Calu3 (cell line): Measurements from ENCODE around the gene SLCO4A1. TPM values are rescaled to one million over a fixed set of nuclear protein-coding genes. Genes with fewer than 3 reads are reported as not detected.

ENCODE experiments used
- BruUV-seq: library from RNA; stranded (reverse); fragments of 400-500 nt; replicated peaks from 2 replicates; lab custom pipeline; 2021; lab: Mats Ljungman, UMichigan
- CTCF ChIA-PET: fragments of 300-600 bp; sonication (Branson Sonifier 250); formaldehyde crosslinking; loops from one replicate; lab custom pipeline; 2022; ENCODE audit warnings: antibody characterized with exemption; lab: Charles Lee
- DNase-seq: peaks from one replicate; pipeline ENCODE4 v3.0.0; 2022
- H3K27ac Mint-ChIP-seq: one replicate; pipeline ENCODE4 v1.8.0; 2022; ENCODE audit warnings: mixed read lengths; ENCODE audit not compliant: unreplicated experiment
- H3K27me3 Mint-ChIP-seq: one replicate; pipeline ENCODE4 v1.8.0; 2022; ENCODE audit warnings: mixed read lengths; ENCODE audit not compliant: unreplicated experiment
- H3K36me3 Mint-ChIP-seq: one replicate; pipeline ENCODE4 v1.8.0; 2022; ENCODE audit warnings: mild to moderate bottlenecking, moderate library complexity, mixed read lengths; ENCODE audit not compliant: insufficient read depth, unreplicated experiment
- H3K4me1 Mint-ChIP-seq: one replicate; pipeline ENCODE4 v1.8.0; 2022; ENCODE audit warnings: mild to moderate bottlenecking, low read depth, mixed read lengths; ENCODE audit not compliant: unreplicated experiment
- H3K4me3 Mint-ChIP-seq: one replicate; pipeline ENCODE4 v1.8.0; 2022; ENCODE audit warnings: mild to moderate bottlenecking, low read depth, moderate library complexity, mixed read lengths; ENCODE audit not compliant: unreplicated experiment
- H3K9me3 Mint-ChIP-seq: one replicate; pipeline ENCODE4 v1.8.0; 2022; ENCODE audit warnings: low read depth, mixed read lengths; ENCODE audit not compliant: unreplicated experiment
- intact Hi-C: fragments of 100-400 bp; cut with micrococcal nuclease; formaldehyde crosslinking; loops from one replicate; pipeline ENCODE4 v1.10.0; 2022; ENCODE audit not compliant: unreplicated experiment
- total RNA-seq: library from RNA; stranded (reverse); gene quantifications from 2 replicates; pipeline ENCODE4 v1.2.3, GENCODE V29; 2022
- TF ChIP-seq, protein P1 (sequence below): fragments of 200-600 bp; IDR thresholded peaks from one replicate; pipeline ENCODE4 v1.8.0; 2022; ENCODE audit warnings: antibody characterized with exemption; ENCODE audit not compliant: unreplicated experiment

The SLCO4A1 gene
- total RNA-seq, 1 experiment from 2014 or later = 63.9 TPM

DNA sequence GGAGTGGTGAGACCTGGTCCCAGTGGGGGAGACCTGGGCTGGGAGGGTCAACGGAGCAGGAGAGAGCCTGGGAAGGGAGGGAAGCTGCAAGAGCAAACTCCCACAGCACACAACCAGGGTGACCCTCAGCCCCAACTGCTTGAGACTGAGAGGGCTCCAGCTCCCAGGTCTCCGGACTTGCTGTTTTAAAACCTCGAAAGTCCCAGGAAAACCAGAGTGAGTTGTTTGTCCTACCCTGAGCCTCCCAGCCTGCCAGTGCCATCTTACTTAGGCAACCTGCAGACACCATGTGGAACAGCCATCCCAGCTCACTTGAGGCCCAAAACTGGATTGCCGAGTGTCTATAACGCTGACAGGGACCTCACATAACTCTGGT, 61.5 kb downstream of the SLCO4A1 start:
- peak; percentile 25 for DNase-seq
- Mint-ChIP-seq H3K4me1 (peaks cover 30% of the 10 kb centered on the region), H3K9me3 (no peaks in the 10 kb centered on the region), H3K4me3 (peak overlapping the region; percentile 9), H3K27ac (peak overlapping the region; percentile 70), H3K36me3 (peaks cover 17% of the 10 kb centered on the region), H3K27me3 (peaks cover 51% of the 10 kb centered on the region)
- no TSS peak for BruUV-seq
- TF ChIP-seq, protein P1, sequence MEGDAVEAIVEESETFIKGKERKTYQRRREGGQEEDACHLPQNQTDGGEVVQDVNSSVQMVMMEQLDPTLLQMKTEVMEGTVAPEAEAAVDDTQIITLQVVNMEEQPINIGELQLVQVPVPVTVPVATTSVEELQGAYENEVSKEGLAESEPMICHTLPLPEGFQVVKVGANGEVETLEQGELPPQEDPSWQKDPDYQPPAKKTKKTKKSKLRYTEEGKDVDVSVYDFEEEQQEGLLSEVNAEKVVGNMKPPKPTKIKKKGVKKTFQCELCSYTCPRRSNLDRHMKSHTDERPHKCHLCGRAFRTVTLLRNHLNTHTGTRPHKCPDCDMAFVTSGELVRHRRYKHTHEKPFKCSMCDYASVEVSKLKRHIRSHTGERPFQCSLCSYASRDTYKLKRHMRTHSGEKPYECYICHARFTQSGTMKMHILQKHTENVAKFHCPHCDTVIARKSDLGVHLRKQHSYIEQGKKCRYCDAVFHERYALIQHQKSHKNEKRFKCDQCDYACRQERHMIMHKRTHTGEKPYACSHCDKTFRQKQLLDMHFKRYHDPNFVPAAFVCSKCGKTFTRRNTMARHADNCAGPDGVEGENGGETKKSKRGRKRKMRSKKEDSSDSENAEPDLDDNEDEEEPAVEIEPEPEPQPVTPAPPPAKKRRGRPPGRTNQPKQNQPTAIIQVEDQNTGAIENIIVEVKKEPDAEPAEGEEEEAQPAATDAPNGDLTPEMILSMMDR = no peak
- intact Hi-C loops = loop anchor here (1.0 to 2.0 kb wide), 2 partner anchors 37 to 87 kb away; no protein-coding TSS in a partner anchor
- CTCF ChIA-PET = interaction anchor here (0.6 to 3.8 kb wide), 12 partner anchors 15 to 343 kb away, joined by 3 to 28 read pairs (median 3); partner anchors contain the start of gene MRGBP

DNA sequence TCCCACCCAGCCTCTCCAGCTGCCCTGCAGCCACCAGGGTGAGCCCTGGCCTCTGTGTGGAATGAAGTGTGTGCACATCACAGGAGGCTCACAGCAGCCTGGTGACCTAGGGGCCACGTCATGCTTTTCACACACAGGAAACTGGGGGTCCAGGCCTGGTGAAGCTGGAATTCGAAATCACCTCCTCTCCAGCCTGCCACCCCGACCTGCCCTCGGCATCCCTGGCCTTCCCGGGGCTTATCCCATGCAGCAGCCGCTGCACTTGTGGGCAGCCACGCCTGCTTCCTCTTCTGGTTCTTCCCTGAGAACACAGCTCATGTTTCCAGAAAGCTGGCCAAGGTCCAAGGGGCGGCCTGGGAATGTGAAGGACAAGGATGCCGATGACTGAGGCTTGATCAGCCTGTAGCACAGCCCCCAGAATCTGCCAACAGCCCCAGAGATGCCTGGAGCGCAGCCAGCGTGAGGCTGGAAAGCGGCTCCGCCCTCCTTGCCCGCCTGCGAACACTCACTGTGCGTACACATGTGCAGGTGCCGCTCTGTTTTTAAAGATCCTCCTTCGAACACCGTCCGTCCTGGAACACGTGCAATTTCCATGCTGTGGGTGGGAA, 62.1 kb downstream of the SLCO4A1 start:
- CTCF ChIA-PET = interaction anchor here (0.6 to 3.8 kb wide), 12 partner anchors 10 to 344 kb away, joined by 3 to 28 read pairs (median 3); partner anchors contain the start of genes MRGBP and RPS21
- intact Hi-C loops = no loop called here
- no peaks in the 10 kb centered on the region for H3K9me3 Mint-ChIP-seq
- BruUV-seq = no TSS peak
- TF ChIP-seq, protein P1 = no peak
- peaks cover 54% of the 10 kb centered on the region for H3K27me3 Mint-ChIP-seq
- peak; percentile 94 for DNase-seq
- H3K36me3 Mint-ChIP-seq = peaks cover 17% of the 10 kb centered on the region
- peak overlapping the region; percentile 29 for H3K27ac Mint-ChIP-seq
- H3K4me1 Mint-ChIP-seq = peaks cover 30% of the 10 kb centered on the region
- H3K4me3 Mint-ChIP-seq = peak overlapping the region; percentile 36

DNA sequence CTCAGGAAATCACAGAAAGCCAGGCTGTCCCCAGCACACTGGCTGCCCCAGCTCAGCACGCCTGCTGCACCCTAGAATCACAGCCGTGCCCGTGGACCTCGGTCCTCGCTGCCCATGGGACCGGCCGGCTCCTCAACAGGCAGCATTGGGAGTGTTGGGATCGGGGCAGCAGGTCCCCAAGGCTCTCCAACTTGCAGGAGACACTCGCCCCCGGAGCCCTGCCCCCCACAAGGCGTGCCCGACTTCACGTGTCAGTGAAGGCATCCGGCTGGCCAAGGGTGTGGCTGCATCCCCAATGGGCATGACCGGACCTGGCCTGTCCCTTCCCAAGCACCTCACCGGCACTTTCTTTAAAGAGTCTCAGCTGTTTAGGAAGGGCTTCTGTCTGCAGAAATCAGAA, 63.3 kb downstream of the SLCO4A1 start:
- no TSS peak for BruUV-seq
- DNase-seq = no peak
- intact Hi-C loops = no loop called here
- H3K4me3 Mint-ChIP-seq = no peak overlapping the region
- H3K36me3 Mint-ChIP-seq = peaks cover 17% of the 10 kb centered on the region
- CTCF ChIA-PET = no interaction called here
- TF ChIP-seq, protein P1 = no peak
- H3K27ac Mint-ChIP-seq = no peak overlapping the region
- H3K9me3 Mint-ChIP-seq = no peaks in the 10 kb centered on the region
- H3K27me3 Mint-ChIP-seq = peaks cover 57% of the 10 kb centered on the region
- H3K4me1 Mint-ChIP-seq = peaks cover 38% of the 10 kb centered on the region

DNA sequence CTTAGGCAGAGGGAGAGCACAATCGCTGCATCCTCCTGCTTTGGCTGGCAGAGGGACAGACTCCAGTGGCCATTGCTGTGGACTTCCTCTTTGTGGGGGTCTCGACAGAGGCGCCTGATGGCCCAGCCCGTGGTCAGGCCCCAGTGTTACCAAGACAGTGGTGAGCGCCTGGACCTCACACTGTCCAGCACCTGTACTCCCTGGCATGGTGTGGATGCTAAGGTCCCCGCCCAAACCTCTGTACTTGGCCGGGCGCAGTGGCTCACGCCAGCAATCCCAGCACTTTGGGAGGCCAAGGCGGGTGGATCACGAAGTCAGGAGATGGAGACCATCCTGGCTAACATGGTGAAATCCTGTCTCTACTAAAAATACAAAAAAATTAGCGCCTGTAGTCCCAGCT, 64.0 kb downstream of the SLCO4A1 start:
- BruUV-seq = no TSS peak
- Mint-ChIP-seq H3K9me3 (no peaks in the 10 kb centered on the region), H3K27ac (no peak overlapping the region), H3K27me3 (peaks cover 57% of the 10 kb centered on the region), H3K4me1 (peaks cover 43% of the 10 kb centered on the region), H3K36me3 (peaks cover 17% of the 10 kb centered on the region), H3K4me3 (no peak overlapping the region)
- intact Hi-C loops = no loop called here
- CTCF ChIA-PET = no interaction called here
- no peak for DNase-seq
- TF ChIP-seq, protein P1 = no peak
